OCI-LY7 (cell line): ENCODE measurements around the gene GALNTL6. TPM values are rescaled to one million over a fixed set of nuclear protein-coding genes. Genes with fewer than 3 reads are reported as not detected.
"Not testable (repeated sequence)": the region's sequence is repeated elsewhere in the genome, so short reads cannot be mapped to it uniquely, and the experiment has no call there.

ENCODE experiments used
- BruUV-seq: library from RNA; stranded (reverse); fragments of 400-500 nt; replicated peaks from 2 replicates; lab custom pipeline; 2021; lab: Mats Ljungman, UMichigan
- CTCF ChIA-PET: fragments of 300-600 bp; sonication (Branson Sonifier 250); formaldehyde crosslinking; loops from one replicate; lab custom pipeline; 2022; ENCODE audit warnings: antibody characterized with exemption; ENCODE audit not compliant: unreplicated experiment; lab: Charles Lee
- POLR2A ChIA-PET: fragments of 300-600 bp; sonication (Branson Sonifier 250); formaldehyde crosslinking; loops from one replicate; lab custom pipeline; 2022; ENCODE audit warnings: antibody characterized with exemption; lab: Charles Lee
- DNase-seq: peaks from one replicate; pipeline ENCODE4 v3.0.0-alpha.2; 2015; ENCODE audit warnings: low spot score
- H2AFZ ChIP-seq: fragments of 200-600 bp; sonication (generic), shearing (Covaris generic); 2 replicates; pipeline ENCODE4 v1.6.1; 2014; ENCODE audit warnings: mild to moderate bottlenecking, antibody characterized with exemption, low read length, moderate library complexity
- H3K27ac ChIP-seq: fragments of 200-600 bp; sonication (generic); 2 replicates; pipeline ENCODE4 v1.5.1; 2014; ENCODE audit warnings: mixed run types, low read depth, mild to moderate bottlenecking, moderate library complexity, low read length, inconsistent platforms; ENCODE audit not compliant: poor library complexity, severe bottlenecking
- H3K36me3 ChIP-seq: fragments of 200-600 bp; sonication (generic); 2 replicates; pipeline ENCODE4 v1.6.1; 2014; ENCODE audit warnings: mild to moderate bottlenecking, antibody characterized with exemption, low read length, moderate library complexity, mixed read lengths; ENCODE audit not compliant: insufficient read depth
- H3K4me1 ChIP-seq: fragments of 200-600 bp; sonication (generic); 2 replicates; pipeline ENCODE4 v1.5.1; 2014; ENCODE audit warnings: mild to moderate bottlenecking, low read length; ENCODE audit not compliant: insufficient read depth, poor library complexity, severe bottlenecking
- H3K4me2 ChIP-seq: fragments of 200-600 bp; sonication (generic); 2 replicates; pipeline ENCODE4 v1.6.1; 2014; ENCODE audit warnings: mild to moderate bottlenecking, low read length
- H3K4me3 ChIP-seq: fragments of 200-600 bp; sonication (generic); 2 replicates; pipeline ENCODE4 v1.5.1; 2014; ENCODE audit warnings: mild to moderate bottlenecking, low read depth, low read length; ENCODE audit not compliant: poor library complexity, severe bottlenecking
- H3K79me2 ChIP-seq: fragments of 200-600 bp; sonication (generic); 2 replicates; pipeline ENCODE4 v1.6.1; 2016; ENCODE audit warnings: low read depth, mild to moderate bottlenecking, low read length, moderate library complexity, mixed read lengths; ENCODE audit not compliant: insufficient read depth
- H3K9me2 ChIP-seq: fragments of 200-600 bp; sonication (generic); 2 replicates; pipeline ENCODE4 v1.6.1; 2016; ENCODE audit warnings: mild to moderate bottlenecking, low read length, mixed read lengths; ENCODE audit not compliant: insufficient read depth
- H3K9me3 ChIP-seq: fragments of 200-600 bp; sonication (generic); 2 replicates; pipeline ENCODE4 v1.6.1; 2014; ENCODE audit warnings: mild to moderate bottlenecking, mixed run types, low read length, mixed read lengths
- H4K20me1 ChIP-seq: fragments of 200-600 bp; sonication (generic); 2 replicates; pipeline ENCODE4 v1.6.1; 2014; ENCODE audit warnings: mild to moderate bottlenecking, antibody characterized with exemption, low read length, moderate library complexity, mixed read lengths; ENCODE audit not compliant: insufficient read depth
- CTCF ChIP-seq: fragments of 200-600 bp; sonication (generic); conservative IDR thresholded peaks from 2 replicates; pipeline ENCODE4 v1.5.1; 2014; ENCODE audit warnings: mild to moderate bottlenecking, antibody characterized with exemption, low read length, moderate library complexity, mixed read lengths
- EZH2phosphoT487 ChIP-seq: fragments of 200-600 bp; sonication (generic); IDR thresholded peaks from 2 replicates; pipeline ENCODE4 v1.6.1; 2018; ENCODE audit warnings: low read depth, borderline replicate concordance, mild to moderate bottlenecking, mixed run types, antibody characterized with exemption, low read length, moderate library complexity, mixed read lengths
- intact Hi-C: fragments of 100-400 bp; cut with micrococcal nuclease; formaldehyde crosslinking; loops from one replicate; pipeline ENCODE4 v1.10.0; 2022; ENCODE audit not compliant: unreplicated experiment
- total RNA-seq, 2 experiments: library from RNA; depleted of rRNA in 1 of 2; stranded (reverse); fragments of >200 nt in 1 of 2; shearing (Covaris generic) in 1 of 2; gene quantifications; 2 replicates each; pipeline ENCODE4 v1.2.3, GENCODE V29; 2014 to 2022

The GALNTL6 gene
- total RNA-seq, 2 experiments from 2014 or later, result not detected

- no peaks in the 10 kb centered on the region for H3K9me2 ChIP-seq
- POLR2A ChIA-PET, result no interaction called here
- CTCF ChIA-PET, result no interaction called here
- no peaks in the 10 kb centered on the region for H3K9me3 ChIP-seq
- intact Hi-C loops, result no loop called here
- H3K79me2 ChIP-seq, result no peaks in the 10 kb centered on the region
- no peak overlapping the region for H3K4me3 ChIP-seq
- H4K20me1 ChIP-seq, result no peaks in the 10 kb centered on the region
- no TSS peak for BruUV-seq
- H3K27ac ChIP-seq, result no peak overlapping the region
- TF ChIP-seq CTCF (no peak), EZH2phosphoT487 (no peak)
- no peak for DNase-seq
- no peaks in the 10 kb centered on the region for H3K36me3 ChIP-seq
- H2AFZ ChIP-seq, result no peak overlapping the region
- no peaks in the 10 kb centered on the region for H3K4me1 ChIP-seq
- no peak overlapping the region for H3K4me2 ChIP-seq
Observed at GRCh38 chr4:172793565-172794306, 980.5 kb downstream of the GALNTL6 start.

DNA sequence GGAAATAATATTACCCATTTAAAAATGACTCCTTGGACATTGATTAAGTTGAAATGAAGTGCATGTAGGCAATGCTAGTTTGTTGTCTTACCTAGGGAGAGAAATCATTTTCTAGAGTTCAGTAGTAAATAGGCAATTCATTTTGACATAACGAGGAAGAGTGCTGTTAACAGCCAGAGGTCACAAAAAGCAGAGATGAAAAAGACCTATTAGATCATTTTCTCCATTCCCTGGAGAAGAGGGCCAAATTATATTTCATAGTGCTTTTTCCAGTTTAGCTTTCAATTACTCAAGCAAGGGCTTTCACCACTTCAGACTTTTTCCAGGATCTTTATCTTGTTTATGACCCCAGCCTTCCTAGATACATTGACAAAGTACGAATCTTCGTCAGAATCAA lies 981.1 kb downstream of the GALNTL6 start:
- H4K20me1 ChIP-seq, result no peaks in the 10 kb centered on the region
- H2AFZ ChIP-seq, result no peak overlapping the region
- H3K9me3 ChIP-seq, result no peaks in the 10 kb centered on the region
- H3K27ac ChIP-seq, result no peak overlapping the region
- no peaks in the 10 kb centered on the region for H3K4me1 ChIP-seq
- H3K9me2 ChIP-seq, result no peaks in the 10 kb centered on the region
- no peak overlapping the region for H3K4me3 ChIP-seq
- no peaks in the 10 kb centered on the region for H3K79me2 ChIP-seq
- TF ChIP-seq CTCF (no peak), EZH2phosphoT487 (no peak)
- intact Hi-C loops, result no loop called here
- no peak overlapping the region for H3K4me2 ChIP-seq
- no peak for DNase-seq
- POLR2A ChIA-PET, result no interaction called here
- BruUV-seq, result no TSS peak
- CTCF ChIA-PET, result no interaction called here
- no peaks in the 10 kb centered on the region for H3K36me3 ChIP-seq

DNA sequence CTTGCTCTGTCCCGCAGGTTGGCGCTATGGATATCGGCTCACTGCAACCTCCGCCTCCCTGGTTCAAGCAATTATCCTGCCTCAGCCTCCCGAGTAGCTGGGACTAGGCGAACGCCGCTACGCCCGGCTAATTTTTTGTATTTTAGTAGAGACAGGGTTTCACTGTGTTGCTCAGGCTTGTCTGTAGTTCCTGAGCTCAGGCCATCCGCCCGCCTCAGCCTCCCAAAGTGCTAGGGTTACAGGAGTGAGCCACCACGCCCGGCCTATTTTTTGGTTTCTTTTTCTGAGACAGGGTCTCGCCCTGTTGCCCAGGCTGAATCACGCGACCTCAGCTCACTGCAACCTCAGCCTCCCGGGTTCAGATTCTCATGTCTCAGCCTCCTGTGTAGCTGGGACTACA lies 984.1 kb downstream of the GALNTL6 start:
- H2AFZ ChIP-seq, intact Hi-C loops: not testable (repeated sequence)

More for the DNA sequence above, 984.1 kb downstream of the GALNTL6 start:
- H3K79me2 ChIP-seq, H3K4me3 ChIP-seq, H3K36me3 ChIP-seq, H3K4me2 ChIP-seq, H3K9me2 ChIP-seq, CTCF ChIA-PET, DNase-seq, H3K27ac ChIP-seq, H4K20me1 ChIP-seq, BruUV-seq, H3K9me3 ChIP-seq, H3K4me1 ChIP-seq, POLR2A ChIA-PET: not testable (repeated sequence)
